Fibroblast of skin of left quadriceps (primary cell): ENCODE measurements around the gene H6PD.

ENCODE experiments used
- DNase-seq, 2 experiments: peaks; one replicate each; pipeline ENCODE4 v3.0.0-alpha.2; 2013; ENCODE audit warnings: low read depth in 2 of 2

The H6PD gene

DNA sequence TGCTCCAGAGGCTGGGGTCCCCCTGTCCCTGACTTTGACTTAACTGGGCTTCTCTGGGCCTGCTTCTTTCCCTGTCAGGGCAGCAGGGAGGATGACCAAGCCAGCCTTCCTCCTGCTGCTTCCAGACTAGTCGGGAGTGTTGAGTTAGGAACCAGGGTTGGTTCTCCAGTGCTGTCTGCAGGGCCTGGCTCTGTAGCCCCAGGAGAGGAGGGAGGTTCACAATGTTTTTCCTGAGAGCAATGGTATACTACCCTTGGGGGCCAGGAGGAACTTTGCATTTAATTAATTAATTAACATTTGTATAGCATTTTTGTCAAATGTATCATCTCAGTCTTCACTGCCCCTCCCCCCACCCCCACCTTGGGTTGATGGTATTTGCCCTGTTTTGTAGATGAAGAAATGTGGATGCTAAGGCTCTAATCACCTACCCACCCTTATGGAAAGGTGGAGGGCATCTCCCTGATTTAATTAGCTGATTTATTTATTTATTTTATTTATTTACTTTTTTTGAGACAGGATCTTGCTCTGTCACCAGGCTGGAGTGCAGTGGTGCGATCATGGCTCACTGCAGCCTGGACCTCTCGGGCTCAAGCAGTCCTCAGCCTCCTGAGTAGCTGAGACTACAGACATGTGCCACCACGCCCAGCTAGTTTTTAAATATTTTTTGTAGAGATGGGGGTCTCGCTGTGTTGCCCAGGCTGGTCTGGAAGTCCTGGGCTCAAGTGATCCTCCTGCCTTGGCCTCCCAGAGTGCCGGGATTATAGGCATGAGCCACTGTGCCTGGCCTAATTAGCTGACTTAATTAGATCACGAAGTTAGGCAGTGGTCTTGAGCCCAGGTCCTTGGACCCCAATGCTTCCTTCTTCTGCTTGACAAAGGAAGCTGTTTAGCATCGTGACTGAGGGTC, 6.6 kb downstream of the H6PD start:
- no peak for DNase-seq

DNA sequence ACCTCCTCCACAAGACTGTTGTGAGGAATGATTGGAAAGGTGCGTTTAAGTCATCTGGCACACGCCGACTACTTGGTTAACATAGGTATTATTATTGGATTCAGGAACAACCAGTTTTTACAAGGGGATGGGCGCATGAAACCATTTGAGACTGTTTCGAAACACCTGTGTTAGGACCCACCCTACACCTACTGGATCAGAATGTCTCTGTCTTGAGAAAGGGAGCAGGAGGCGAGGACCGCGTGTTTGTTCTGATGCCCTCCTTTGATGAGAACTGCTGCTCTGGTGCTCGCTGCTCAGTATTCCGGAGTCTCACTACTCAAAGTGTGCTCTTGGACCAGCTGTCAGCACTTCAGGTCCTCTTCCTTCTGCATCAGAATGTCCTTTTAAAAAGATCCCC, 7.3 kb downstream of the H6PD start:
- DNase-seq = no peak

DNA sequence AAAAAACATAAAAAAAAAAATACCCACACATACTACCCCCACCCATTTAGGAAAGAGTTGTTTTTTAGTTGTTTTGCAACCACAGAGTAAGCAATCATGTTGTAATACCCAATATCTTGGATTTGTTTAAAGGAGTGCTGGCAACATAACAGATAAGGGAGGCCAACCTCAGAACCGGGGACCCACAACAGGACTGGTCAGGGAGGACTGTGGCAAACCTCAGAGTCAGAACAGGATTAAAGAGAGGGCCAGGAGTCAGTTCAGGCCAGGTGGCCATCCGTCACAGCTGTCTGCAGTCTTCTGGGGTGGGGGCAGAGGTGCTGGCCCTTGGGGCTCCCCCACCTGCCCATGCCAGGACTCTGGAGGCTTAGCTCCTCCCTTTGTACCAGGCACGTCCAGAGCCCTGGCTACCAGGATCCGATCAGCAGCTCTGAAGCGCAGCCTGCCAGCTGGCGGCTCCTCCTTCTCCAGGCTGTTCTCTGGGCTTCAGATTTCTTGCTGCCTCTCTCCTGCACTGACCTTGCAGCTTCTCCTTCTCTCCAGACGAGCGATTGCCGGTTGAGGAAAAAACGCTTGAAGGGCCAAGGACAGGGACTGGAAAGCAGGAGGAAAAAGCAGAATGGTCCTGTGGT, 7.9 kb downstream of the H6PD start:
- DNase-seq = no peak

DNA sequence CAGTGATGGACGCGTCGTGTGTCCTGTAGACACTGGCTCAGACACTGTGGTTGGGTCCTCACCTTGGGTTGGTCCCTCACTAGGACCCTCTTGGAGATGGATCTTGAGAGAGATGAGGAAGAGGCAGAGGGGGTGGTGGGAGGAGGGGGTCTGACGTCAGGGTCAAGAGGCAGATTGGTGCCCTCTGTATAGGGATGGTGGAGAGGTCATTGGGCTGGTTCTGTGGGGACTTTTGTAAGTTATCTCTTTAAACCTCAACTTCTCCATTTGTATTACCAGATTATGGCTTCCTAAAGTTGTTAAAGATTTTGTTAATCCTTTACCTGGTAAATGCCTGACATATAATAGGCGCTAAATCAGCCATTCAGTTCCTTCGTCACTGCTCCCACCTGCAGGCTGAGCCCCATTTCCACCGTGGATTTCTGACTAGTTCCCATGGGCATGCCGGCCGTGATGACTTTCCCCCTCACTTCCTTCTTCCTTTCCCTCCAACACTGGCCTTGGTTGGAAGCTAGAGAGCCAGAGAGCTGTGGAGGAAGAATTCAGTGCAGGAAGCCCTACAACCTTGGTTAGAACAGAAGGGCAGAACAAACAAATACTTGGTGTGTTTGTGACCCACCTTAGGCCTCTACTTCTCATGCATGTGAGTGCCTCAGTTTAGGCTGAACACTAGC, 8.6 kb downstream of the H6PD start:
- no peak for DNase-seq

DNA sequence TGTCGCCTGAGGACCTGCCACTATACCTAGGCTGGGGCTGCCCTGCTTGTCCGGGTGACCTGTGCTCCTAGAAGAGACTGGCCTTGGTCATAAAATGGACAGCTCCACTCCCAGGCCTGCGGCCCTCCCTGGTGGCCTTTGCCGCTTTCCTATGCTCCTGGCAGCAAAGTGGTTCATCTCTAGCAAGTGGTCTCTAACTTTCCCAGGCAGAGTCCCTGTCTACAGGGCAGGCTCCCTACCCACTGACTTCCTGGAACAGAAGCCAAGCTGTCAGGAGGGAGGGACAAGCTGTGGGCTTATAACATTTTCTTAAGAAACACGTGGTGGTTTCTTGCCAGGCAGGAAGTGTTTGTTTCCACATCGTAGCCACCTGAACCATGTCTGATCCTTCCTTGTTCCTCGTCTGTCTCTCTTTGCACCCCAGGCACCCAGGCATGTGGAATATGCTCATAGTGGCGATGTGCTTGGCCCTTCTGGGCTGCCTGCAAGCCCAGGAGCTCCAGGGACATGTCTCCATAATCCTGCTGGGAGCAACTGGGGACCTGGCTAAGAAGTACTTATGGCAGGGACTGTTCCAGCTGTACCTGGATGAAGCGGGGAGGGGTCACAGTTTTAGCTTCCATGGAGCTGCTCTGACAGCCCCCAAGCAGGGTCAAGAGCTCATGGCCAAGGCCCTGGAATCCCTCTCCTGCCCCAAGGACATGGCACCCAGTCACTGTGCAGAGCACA, 10.1 kb downstream of the H6PD start:
- no peak for DNase-seq

DNA sequence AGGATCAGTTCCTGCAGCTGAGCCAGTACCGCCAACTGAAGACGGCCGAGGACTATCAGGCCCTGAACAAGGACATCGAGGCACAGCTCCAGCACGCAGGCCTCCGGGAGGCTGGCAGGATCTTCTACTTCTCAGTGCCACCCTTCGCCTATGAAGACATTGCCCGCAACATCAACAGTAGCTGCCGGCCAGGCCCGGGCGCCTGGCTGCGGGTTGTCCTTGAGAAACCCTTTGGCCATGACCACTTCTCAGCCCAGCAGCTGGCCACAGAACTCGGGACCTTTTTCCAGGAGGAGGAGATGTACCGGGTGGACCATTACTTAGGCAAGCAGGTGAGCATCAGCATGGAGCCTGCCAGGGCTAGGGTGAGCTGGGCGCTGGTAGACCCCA, 10.7 kb downstream of the H6PD start:
- no peak for DNase-seq

DNA sequence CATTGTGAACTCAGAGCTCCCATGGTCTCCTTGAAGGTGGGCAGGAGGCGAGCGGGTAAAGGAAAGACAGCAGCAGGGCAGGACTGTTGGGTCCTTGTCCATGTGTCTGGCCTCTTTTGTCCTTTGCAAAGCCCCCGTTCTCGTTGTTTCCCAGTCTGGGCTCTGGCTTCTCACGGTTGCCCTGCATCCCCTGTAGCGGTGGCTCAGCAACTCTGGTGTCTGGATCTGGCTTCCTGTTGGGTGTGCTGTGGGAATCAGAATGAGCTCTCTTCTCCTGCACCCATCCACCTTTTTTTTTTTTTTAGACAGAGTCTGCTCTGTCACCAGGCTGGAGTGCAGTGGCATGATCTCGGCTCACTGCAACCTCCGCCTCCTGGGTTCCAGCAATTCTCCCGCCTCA, 11.1 kb downstream of the H6PD start:
- no peak for DNase-seq

DNA sequence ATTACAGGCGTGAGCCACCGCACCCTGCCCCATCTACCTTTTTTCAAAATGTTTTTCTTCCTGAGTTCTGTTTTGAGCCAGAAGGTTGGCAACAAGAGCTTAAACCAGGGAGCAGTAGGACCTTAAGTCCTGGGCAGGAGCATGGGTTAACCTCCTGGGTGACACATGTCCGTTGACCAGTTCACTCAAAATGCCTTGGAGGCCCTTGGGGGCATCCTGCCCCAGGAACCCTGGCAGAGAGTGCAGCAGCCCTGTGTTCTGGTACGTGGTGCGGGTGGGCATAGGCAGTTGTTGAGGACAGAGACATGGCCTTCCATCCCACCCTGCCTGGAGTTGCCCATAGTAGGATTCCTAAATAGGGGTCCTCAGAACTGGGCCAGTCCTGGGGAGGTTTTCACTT, 11.6 kb downstream of the H6PD start:
- no peak for DNase-seq

DNA sequence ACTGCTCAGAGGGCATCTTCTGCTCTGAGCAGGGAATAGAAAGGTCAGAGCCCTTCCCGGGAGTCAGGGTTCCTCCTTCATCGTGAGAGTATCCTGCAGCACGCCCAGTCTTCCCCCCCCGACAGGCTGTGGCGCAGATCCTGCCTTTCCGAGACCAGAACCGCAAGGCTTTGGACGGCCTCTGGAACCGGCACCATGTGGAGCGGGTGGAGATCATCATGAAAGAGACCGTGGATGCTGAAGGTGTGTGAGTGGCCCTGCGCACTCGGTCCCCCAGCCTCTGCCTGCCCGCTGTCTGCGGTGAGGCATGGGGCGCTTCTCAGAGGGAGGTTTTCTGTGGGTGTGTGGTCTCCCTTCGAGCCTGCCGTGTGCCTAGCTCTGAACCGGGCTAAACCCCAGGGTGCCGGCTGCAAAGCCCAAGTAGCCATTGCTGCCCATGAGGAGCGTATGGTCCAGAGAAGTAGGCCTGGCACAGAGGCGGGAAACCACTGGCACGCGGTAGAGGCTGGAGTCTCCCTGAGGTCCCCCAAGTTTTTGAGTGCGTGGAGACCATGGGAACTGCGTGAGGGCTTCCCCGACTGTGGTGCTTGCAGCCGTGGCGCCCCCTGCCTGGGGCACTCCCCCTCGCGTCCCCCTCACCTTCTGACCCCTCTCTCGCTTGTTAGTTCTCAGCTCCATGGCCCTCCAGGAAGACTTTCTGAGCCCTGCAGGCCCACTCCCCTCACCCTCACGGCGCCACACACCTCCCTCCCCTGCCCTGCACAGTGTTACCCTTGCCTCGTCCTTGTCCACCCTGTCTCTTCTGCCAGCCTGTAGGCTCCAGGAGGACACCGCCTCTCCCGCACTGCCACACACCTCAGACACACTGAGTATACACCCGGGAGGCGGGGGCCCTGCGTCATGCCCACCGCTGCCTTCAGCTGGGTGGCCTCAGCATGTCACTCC, 12.5 kb downstream of the H6PD start:
- no peak for DNase-seq

DNA sequence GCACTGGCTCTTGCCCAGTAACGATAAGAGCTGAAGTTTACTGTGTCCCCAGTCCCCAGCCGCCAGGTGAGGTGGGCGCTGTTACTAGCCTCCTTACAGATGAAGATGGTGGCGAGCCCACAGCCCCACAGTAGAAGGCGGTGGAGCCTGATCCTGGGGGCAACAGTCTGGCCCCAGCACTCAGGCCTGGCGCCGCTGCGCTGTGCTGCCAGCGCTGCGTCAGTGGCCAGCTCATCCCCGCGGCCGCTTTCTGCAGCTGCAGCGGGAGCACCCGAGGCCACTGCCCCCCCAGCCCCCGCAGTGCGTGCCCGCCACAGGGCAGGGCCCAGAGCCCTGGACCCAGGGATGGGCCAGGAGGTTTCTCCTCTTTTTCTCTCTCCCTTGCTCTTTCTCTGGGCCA, 13.3 kb downstream of the H6PD start:
- no peak for DNase-seq

DNA sequence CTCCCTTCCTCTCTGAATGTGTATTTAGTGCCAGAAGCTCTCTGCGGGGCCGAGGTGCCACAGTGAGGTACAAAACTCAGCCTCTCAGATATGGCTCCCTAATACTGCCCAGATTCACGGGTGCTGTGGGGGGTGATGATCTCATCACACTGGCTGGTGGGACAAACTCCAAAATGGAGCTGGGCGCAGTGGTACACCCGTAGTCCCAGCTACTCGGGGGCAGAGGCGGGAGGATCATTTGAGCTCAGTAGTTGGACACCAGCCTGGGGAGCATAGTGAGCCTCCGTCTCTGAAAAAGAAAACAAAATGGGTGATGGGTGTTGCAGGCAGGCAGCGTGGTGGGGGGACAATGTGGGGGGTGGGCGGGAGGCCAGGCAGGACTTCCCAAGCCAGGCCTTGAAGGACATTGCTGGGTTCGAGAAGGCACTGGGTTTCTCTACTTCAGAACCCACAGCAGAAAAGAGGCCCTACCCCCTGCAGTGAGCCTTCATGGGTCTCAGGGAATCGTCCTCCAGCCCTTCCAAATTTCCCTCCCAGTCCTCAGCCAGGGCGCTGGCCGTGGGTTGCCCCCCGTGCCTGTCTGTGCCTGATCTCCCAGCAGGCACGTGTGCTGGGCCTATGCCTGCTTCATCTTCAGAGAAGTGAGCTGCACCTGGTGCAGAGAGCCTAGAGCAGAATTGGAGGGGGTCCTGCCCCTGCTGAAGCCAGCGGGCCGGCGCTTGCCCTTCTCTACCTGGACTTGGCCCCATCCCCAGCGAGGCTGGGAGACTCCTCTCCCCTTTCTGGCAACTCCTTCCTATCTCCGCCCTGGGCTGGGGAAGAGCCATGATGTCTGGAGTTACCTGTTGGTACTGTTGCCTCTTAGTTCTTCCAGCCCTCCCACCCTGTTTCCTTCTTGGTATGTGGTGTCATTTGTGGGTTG, 14.0 kb downstream of the H6PD start:
- DNase-seq = no peak

DNA sequence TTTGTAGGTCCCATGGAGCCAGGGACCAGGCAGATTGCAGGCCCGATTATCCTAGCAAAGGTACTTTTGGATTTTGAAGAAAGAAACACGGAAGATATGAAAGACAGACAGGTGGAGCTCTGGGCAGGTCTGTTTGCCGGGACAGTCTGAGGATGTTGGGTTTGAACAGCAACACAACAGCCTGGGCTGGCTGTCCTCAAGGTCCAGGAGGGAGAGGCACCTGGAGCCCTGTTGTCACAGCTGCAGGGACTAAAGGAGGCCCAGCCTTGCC, 14.6 kb downstream of the H6PD start:
- no peak for DNase-seq

DNA sequence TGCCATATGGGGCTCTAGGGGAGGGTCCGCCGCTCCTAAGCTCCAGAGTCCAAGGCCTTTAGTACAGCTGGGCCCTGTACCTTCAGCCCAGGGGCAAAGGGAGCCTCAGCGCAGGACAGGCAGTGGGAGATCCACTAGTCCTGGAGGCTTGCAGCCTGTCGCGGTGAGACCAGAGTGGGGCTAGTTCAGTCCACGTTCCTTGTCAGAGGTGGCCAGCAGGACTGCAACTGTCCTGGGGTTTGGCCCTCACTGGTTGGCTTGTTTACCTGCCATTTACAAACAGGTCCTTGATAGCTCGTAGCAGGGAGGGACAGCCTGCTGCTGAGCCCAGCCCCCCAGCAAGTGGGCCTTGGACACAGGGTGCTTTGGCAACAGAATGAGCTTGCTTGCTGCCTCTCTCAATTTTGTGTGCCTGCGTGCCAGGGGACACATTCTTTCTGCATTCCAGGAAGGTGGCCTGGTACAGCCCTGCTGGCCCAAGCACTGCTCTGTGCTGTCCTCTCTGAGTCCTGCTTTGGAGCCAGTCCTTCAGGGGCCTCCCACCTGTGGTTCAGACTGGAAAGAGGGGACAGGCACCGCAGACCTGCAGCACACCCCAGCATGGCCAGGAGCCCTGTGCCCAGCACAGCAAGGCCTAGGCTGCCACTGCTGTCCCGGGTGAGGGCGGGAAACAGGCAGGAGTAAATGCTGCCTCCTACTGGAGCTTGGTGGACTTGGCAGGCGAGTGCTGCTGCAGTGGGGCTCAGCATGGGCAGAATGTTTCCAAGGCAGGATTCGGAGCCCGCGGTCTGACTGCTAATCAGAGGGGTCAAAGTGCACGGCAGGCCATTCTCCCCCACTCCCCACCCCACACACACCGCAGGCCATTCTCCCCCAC, 15.2 kb downstream of the H6PD start:
- no peak for DNase-seq

DNA sequence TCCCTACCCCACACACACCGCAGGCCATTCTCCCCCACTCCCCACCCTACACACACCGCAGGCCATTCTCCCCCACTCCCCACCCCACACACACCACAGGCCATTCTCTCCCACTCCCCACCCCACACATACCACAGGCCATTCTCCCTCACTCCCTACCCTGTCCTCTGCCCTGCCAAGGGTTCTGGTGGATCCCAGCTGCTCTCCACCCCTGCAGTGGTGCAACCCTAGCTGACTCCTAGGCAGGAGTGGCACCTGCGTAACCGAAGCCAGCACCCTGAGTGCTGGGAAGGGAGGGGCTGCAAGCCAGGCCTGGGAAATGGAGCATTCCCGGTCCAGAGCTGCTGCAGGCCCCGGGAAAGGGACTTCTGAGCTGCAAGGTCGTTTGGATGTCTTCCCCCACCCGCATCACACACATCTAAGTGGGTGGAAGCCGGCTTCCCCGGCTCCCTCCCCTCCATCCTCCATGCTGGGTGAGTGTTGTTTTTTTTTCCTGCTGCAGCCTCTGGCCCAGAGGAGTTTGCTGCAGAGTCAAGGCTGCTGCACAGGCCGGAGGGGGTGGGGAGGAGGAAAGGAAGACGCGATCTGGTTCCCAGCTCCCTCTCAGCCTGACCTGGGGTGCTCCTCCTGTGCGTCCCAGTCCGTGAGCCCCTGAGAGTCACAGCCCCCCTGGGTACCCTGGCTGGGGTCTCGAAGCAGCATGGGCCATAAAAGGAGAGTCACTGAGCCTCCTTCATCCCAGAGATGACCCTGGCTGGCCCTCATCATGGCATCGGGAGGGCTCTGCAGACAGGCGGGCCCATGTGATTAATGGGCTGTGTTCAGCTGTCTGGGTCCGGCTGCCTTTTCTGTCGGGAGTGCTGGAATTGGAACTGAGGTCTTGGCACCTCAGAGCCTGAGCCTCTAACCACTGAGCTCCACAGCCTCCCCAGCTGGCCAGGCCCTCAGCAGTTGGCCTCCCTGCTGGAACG, 16.1 kb downstream of the H6PD start:
- no peak for DNase-seq

DNA sequence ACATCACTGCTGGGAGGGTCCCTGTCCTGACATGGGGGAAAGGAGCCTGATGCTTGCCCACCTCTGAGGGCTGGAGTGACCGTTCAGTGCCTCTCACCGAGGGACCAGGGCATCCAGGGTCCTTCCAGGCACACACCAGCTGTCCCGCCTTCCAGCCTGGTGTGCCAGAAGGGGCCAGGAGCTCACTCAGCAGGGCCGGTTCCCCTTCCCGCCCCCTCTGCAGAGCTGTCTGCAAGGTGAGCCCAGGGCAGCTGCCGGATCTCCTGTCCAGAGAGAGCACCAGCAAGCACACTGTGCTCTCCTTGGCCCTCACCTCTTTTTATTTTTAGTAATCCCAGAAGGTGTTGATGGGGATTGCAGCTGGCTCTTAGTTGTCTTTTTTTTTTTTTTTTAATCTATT, 16.9 kb downstream of the H6PD start:
- no peak for DNase-seq

DNA sequence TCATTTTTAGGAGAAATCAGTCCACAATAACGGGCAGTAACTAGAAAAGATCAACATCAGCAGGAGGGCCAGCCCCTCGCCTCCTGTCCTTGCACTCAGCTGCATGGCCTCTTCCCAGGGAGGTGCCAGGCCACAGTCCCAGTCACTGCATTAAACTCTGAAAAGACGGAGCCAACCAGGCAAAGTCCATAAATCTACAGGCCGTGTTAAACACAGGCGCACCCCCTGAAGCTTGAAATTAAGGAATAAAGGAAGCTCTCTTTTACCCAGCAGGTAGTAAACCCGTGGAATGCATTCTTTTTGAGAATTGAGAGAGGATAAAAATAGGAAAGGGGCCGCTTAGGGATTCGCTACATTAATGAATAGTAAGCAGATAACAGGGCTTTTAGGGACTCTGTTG, 18.4 kb downstream of the H6PD start:
- no peak for DNase-seq

DNA sequence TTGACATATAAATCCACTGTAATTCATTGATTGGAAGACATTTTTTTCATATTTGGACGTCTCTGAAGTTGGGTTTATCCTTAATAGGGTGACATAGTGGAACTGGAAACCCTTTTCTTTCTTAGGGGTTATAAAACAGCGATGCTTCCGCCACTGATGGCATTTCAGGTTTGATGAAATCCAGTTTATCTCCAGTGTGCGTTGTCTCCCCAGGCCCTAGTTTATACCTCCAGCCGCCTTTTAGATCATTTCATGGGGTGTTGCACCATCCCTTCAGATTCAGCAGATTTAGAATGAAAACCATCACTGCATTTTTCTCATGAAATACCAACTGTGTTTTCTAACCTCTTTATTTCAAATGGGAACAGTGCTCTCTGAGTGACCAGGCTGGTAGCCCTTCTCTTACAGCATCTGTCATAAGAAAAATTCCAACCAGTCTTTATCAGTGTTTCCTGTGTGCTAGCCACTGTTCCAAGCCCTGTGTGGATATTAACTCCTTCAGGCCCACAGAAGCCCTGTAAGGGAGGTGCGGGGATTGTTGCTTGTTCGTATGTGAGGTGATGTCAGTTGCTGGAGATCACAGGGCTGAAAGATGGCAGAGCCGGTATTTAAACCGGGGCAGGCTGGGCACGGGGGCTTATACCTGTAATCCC, 19.0 kb downstream of the H6PD start:
- DNase-seq = no peak

DNA sequence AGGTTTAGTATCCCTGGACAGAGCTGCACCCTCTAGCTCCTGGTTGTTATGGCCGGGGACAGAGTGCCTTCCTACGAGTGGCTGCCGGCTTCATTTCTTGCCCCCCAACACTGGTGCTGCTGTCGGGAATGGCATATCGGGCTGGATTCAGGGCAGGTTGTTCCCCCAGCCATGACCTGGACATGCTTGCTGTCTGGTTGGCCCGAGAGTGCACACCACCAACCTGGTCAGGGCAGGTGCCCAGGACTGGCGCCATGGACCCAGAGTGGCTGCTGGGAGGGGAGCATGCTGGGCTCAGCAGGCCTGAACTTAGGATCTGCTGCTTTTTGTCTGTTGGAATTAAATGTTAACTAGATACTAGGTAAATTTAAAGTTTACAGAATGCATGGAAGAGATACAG, 21.8 kb downstream of the H6PD start:
- no peak for DNase-seq
